HG03139 (cell line): ENCODE measurements around the gene CDH19.
"Not testable (repeated sequence)": the region's sequence is repeated elsewhere in the genome, so short reads cannot be mapped to it uniquely, and the experiment has no call there.

Experiments used
- ATAC-seq: cut with Tn5 transposase; IDR thresholded peaks from one replicate; pipeline ENCODE4 v1.9.1; 2021; ENCODE audit not compliant: unreplicated experiment

Gene CDH19

DNA sequence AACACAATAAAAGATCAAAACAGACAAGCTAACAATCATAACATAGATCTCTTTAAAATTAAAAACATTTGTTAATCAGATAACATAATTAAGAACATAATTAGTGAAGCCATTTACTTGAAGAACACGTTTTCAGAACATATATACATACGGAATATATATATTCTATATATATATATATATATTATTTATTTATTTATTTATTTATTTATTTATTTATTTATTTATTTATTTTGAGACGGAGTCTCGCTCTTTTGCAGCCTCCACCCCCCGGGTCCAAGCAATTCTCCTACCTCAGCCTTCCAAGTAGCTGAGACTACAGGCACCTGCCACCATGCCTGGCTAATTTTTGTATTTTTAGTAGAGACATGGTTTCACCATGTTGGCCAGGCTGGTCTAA is 137.7 kb downstream of the CDH19 start:
- not testable (repeated sequence) for ATAC-seq

- no peak for ATAC-seq
Observed at GRCh38 chr18:66461344-66461743, 142.5 kb downstream of the CDH19 start.

GRCh38 chr18:66457245-66457644 is 146.6 kb downstream of the CDH19 start:
- ATAC-seq: no peak
